Colonic mucosa (tissue), 4 donors: ENCODE results near the gene BARHL2. TPM values are rescaled to one million over a fixed set of nuclear protein-coding genes. Genes with fewer than 3 reads are reported as not detected.

Experiments
- DNase-seq: peaks from one replicate; pipeline ENCODE4 v3.0.0-alpha.2; 2020
- H3K27ac ChIP-seq: fragments of 200-600 bp; one replicate; pipeline ENCODE4 v1.8.0; 2021
- H3K27me3 ChIP-seq: fragments of 200-600 bp; one replicate; pipeline ENCODE4 v1.8.0; 2021
- H3K36me3 ChIP-seq: fragments of 200-600 bp; one replicate; pipeline ENCODE4 v1.8.0; 2021
- H3K4me1 ChIP-seq: fragments of 200-600 bp; one replicate; pipeline ENCODE4 v1.8.0; 2021; ENCODE audit warnings: mild to moderate bottlenecking
- H3K4me3 ChIP-seq: fragments of 200-600 bp; one replicate; pipeline ENCODE4 v1.8.0; 2021
- H3K9ac ChIP-seq, 2 donors: one replicate each; pipeline ENCODE4 v1.7.0; 2013; ENCODE audit warnings: control low read depth in 2 of 2, low read depth in 2 of 2, low read length in 2 of 2
- H3K9me3 ChIP-seq: fragments of 200-600 bp; one replicate; pipeline ENCODE4 v1.8.0; 2021
- intact Hi-C: fragments of 100-400 bp; cut with DNase I; formaldehyde crosslinking; loops from one replicate; pipeline ENCODE4 v1.14.1; 2022
- total RNA-seq, 2 donors: library from RNA; stranded (reverse); fragmentation: NEBNext Ultra II Directional in 1 of 2; extraction: Animal tissue kit (Norgen Biotek cat#: 25700) in 1 of 2; gene quantifications; one replicate each; pipeline ENCODE4 v1.2.1, GENCODE V29; 2021
- TF ChIP-seq, protein P1 (sequence below): fragments of 200-600 bp; IDR thresholded peaks from one replicate; pipeline ENCODE4 v1.8.0; 2022; ENCODE audit warnings: antibody characterized with exemption, mild to moderate bottlenecking
- donor health status: healthy.
- donor health status: DM: no; HTN: no; CAD: no.
- donor health status: DM: no; HTN: no; CAD: no.

BARHL2 gene
- total RNA-seq, 2 donors from 2014 or later = not detected

DNA sequence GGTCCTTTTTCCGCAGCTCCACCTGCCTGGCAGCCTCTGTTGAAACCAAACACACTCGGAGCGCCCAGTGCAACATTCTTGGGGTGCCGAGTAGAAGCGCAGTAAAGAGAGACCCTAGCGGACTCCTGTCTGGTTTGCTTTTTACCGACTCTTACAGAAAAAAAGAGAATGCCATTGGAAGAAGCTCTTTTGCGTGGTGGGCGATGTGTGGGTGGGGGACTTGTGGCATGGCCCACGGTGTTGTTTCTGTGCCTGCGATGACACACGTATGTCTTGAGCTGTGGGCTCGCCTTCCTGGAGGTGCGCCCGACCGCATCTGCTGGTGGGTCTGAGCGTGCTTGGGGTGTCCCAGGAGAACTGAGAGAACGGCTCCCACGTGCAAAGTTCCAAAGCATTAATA is 7.3 kb upstream of the BARHL2 start:
- H3K4me1 ChIP-seq = no peaks in the 10 kb centered on the region
- intact Hi-C loops = loop anchor here (5.0 to 10.0 kb wide), 3 partner anchors 128 to 440 kb away; no protein-coding TSS in a partner anchor
- H3K27me3 ChIP-seq = peaks cover 98% of the 10 kb centered on the region
- H3K9me3 ChIP-seq = no peaks in the 10 kb centered on the region
- H3K36me3 ChIP-seq = no peaks in the 10 kb centered on the region
- H3K4me3 ChIP-seq = no peak overlapping the region
- TF ChIP-seq, protein P1, sequence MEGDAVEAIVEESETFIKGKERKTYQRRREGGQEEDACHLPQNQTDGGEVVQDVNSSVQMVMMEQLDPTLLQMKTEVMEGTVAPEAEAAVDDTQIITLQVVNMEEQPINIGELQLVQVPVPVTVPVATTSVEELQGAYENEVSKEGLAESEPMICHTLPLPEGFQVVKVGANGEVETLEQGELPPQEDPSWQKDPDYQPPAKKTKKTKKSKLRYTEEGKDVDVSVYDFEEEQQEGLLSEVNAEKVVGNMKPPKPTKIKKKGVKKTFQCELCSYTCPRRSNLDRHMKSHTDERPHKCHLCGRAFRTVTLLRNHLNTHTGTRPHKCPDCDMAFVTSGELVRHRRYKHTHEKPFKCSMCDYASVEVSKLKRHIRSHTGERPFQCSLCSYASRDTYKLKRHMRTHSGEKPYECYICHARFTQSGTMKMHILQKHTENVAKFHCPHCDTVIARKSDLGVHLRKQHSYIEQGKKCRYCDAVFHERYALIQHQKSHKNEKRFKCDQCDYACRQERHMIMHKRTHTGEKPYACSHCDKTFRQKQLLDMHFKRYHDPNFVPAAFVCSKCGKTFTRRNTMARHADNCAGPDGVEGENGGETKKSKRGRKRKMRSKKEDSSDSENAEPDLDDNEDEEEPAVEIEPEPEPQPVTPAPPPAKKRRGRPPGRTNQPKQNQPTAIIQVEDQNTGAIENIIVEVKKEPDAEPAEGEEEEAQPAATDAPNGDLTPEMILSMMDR = no peak
- no peak overlapping the region for H3K9ac ChIP-seq
- no peak for DNase-seq
- H3K27ac ChIP-seq = no peak overlapping the region

DNA sequence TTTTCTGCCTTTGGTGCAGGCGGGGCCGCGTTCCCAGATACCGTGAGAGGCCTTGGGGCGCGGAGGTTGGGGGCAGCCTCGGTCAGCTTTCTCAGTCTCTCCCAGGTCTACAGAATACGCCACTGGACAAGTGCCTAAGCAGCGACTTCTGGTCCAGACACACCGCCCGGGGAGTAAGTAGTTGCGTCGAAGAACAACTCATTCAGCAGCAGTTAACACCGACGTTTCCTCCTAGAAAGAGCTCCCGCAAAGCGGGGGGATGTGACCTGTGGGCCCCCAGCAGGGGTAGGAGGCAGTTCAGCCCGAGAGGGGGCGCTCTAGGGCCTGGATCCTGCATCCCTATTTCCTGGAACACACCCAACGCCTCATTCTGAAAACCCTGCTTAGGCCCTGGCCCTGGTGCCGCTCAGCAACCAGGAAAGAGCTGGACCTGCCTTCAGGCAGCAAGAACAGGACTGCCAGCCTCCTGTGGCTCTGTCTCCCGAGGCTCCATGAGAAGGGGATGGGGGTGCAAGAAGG is 6.5 kb upstream of the BARHL2 start:
- Histone ChIP-seq H3K9ac (no peak overlapping the region), H3K36me3 (no peaks in the 10 kb centered on the region), H3K27ac (no peak overlapping the region), H3K27me3 (peaks cover 98% of the 10 kb centered on the region), H3K4me3 (no peak overlapping the region), H3K4me1 (peaks cover 2% of the 10 kb centered on the region), H3K9me3 (no peaks in the 10 kb centered on the region)
- TF ChIP-seq, protein P1 = no peak
- DNase-seq = no peak
- intact Hi-C loops = loop anchor here (5.0 to 10.0 kb wide), 3 partner anchors 129 to 441 kb away; no protein-coding TSS in a partner anchor

DNA sequence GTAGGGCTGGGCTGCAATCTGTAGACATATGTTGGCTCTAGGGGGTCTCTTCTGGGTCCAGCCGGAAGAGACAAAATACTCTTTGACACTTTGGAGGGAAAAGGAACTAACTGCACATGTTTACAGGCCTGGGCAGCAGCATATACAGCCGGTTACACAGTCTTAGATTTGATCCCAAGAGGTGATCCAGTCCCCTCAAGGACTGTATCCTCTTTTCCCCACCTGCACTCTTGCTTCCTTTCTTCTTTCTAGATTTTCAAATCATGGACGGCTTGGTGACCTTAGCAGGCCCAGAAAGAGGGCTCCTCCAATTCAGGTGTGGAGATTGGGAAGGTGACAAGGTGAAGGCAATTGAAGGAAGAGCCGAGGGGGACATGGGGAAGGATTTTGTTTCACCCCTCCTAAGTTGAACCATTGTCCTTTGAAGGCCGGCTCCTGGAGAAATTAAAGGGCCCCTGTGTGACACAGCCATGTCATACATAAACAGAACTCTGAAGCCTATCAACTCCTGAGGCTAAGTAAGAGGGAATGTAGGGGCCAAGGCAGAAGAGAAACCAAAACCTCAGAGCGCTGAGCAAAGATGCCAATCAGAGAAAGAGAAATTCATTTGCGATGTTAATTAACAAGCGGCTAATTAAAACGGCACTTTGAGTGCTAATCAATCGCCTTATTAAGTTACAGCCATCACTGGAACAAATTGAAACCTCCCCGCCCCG is 5.9 kb upstream of the BARHL2 start:
- TF ChIP-seq, protein P1 = no peak
- Histone ChIP-seq H3K36me3 (no peaks in the 10 kb centered on the region), H3K4me1 (peaks cover 5% of the 10 kb centered on the region), H3K9ac (no peak overlapping the region), H3K4me3 (no peak overlapping the region), H3K9me3 (no peaks in the 10 kb centered on the region), H3K27ac (no peak overlapping the region), H3K27me3 (peaks cover 99% of the 10 kb centered on the region)
- no peak for DNase-seq
- intact Hi-C loops = loop anchor here (5.0 to 10.0 kb wide), 3 partner anchors 129 to 442 kb away; no protein-coding TSS in a partner anchor

DNA sequence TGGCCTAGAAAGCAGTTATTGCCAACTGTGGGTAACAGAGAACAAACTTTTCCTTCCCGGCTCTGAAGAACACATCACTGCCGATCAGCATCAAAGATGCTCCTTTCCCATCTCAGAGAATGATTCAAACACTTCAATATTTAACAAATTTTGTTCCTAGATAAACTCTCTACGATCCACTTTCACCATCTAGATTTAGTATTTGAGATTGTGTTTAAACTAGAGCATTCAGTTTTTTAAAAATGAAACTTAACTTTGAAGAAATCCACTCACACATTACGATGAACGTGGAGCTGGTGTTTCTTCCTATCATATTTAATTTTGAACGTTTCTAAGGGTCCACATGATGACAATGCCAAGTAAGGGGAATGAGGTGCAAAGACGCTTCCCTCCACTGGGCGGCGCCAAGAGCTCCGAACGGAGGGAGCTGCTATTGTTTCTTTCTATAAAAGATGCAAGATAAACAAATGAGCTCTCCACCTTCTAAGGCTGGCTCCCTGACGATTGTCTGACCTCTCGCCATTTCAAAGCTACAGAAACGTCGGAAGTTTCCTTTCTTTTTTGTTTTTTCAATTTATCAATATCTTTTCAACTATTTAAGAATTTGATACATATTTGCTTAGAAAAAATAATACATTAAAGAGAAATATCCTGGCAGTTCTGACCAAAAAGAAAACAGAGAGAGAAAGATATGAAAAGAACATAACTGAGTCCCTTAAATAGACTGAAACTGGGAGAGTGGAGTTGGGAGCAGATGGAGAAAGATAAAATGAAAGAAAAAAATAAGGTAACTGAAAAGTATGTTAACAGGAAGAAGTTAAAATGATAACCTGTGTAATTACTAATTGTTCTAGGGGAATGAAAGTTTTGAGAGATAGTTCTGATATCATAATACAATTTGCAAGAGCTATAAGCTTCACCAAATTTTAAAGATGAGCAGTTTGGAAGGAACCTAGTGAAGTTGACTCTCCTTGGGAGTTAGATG is 4.4 kb upstream of the BARHL2 start:
- Histone ChIP-seq H3K27ac (no peak overlapping the region), H3K36me3 (no peaks in the 10 kb centered on the region), H3K9me3 (no peaks in the 10 kb centered on the region), H3K4me3 (no peak overlapping the region), H3K27me3 (peaks cover 92% of the 10 kb centered on the region), H3K9ac (no peak overlapping the region), H3K4me1 (peaks cover 5% of the 10 kb centered on the region)
- TF ChIP-seq, protein P1 = peak; percentile 67
- intact Hi-C loops = loop anchor here (5.0 to 10.0 kb wide), 3 partner anchors 131 to 443 kb away; no protein-coding TSS in a partner anchor
- peak; percentile 62 for DNase-seq

DNA sequence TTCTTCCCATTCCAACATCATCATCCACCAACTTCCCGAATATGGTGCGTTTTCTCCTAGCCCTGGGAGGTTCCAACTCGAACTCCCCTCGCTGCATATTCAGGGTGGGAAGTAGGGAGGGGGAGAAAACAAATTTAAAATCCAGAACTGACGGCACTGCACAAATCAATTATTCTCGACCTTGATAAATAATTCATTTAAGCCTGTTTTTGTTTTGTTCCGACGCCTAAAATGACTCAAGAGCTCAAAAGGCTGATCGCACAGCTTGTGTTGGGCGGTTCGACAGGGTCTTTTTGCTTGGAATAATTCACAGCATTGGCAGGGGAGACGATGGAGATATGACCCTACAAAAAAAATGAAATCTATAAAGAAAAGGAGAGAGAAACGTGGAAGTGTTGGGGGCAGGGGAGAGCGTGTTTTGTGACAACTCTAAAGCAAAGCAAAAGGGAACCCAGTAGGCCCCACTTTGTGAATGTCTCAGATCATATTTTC is 3.1 kb upstream of the BARHL2 start:
- TF ChIP-seq, protein P1 = no peak
- intact Hi-C loops = loop anchor here (5.0 to 10.0 kb wide), 3 partner anchors 132 to 445 kb away; no protein-coding TSS in a partner anchor
- H3K9me3 ChIP-seq = no peaks in the 10 kb centered on the region
- no peak overlapping the region for H3K4me3 ChIP-seq
- no peak for DNase-seq
- no peak overlapping the region for H3K9ac ChIP-seq
- no peak overlapping the region for H3K27ac ChIP-seq
- H3K4me1 ChIP-seq = peaks cover 5% of the 10 kb centered on the region
- H3K36me3 ChIP-seq = no peaks in the 10 kb centered on the region
- peaks cover 90% of the 10 kb centered on the region for H3K27me3 ChIP-seq
